Thyroid gland (tissue), 4 donors: Measurements from ENCODE around the gene RIC8B. TPM values are rescaled to one million over a fixed set of nuclear protein-coding genes. Genes with fewer than 3 reads are reported as not detected.

ENCODE experiments used
- DNase-seq, 2 donors: peaks; one replicate each; pipeline ENCODE4 v3.0.0-alpha.2; 2019
- H3K27ac ChIP-seq, 3 donors: fragments of 200-600 bp; sonication (generic); 1 replicate in 2 of 3; 2 replicates in 1 of 3; pipeline ENCODE4 v1.5.1; 2016 to 2019; ENCODE audit warnings: mild to moderate bottlenecking in 1 of 3, moderate library complexity in 1 of 3
- H3K27me3 ChIP-seq: fragments of 200-600 bp; sonication (generic); one replicate; pipeline ENCODE4 v1.5.1; 2019
- H3K36me3 ChIP-seq, 2 donors: fragments of 200-600 bp; sonication (generic); one replicate each; pipeline ENCODE4 v1.5.1; 2016 to 2019
- H3K4me1 ChIP-seq, 2 donors: fragments of 200-600 bp; sonication (generic); one replicate each; pipeline ENCODE4 v1.5.1; 2017 to 2019
- H3K4me3 ChIP-seq, 3 donors: fragments of 200-600 bp; sonication (generic); replicated peaks in 1 of 3; 1 replicate in 2 of 3; 2 replicates in 1 of 3; pipeline ENCODE4 v1.5.1; 2016; ENCODE audit warnings: mild to moderate bottlenecking in 1 of 3
- H3K9me3 ChIP-seq: fragments of 200-600 bp; sonication (generic); one replicate; pipeline ENCODE4 v1.5.1; 2017
- CTCF ChIP-seq, 6 experiments: fragments of 200-600 bp in 3 of 6; fragments of 450-650 bp in 3 of 6; sonication (generic) in 3 of 6; IDR thresholded peaks; one replicate each; pipeline ENCODE4 v1.5.1; 2016 to 2019; ENCODE audit warnings: antibody characterized with exemption in 6 of 6, mild to moderate bottlenecking in 2 of 6, inconsistent platforms in 1 of 6, moderate library complexity in 1 of 6
- POLR2A ChIP-seq, 2 donors: fragments of 450-650 bp; IDR thresholded peaks; one replicate each; pipeline ENCODE4 v1.6.1; 2017; ENCODE audit warnings: antibody characterized with exemption in 2 of 2, mild to moderate bottlenecking in 2 of 2, moderate library complexity in 1 of 2
- WGBS, 2 donors: methylation state at CpG; one replicate each; pipeline ENCODE4 v1.1.5; 2017; 5-methylcytosine and 5-hydroxymethylcytosine counted together
- intact Hi-C: fragments of 100-400 bp; cut with DNase I; formaldehyde crosslinking; loops from one replicate; pipeline ENCODE4 v1.15.1; 2023
- total RNA-seq, 4 donors: library from RNA; depleted of rRNA; stranded (reverse); fragments of >200 nt; gene quantifications; one replicate each; pipeline ENCODE4 v1.2.3, GENCODE V29; 2016

Gene RIC8B
- total RNA-seq, 4 donors from 2014 or later, result 32.5 to 49.8 (median 41.6) TPM

GRCh38 chr12:106733660-106734059, 40.8 kb upstream of the RIC8B start:
- no peaks in the 10 kb centered on the region for H3K4me1 ChIP-seq
- intact Hi-C loops, result no loop called here
- WGBS, 2 donors, result 85 to 95% methylated on average over 4 of the region's 4 CpGs

GRCh38 chr12:106736051-106736957, 38.2 kb upstream of the RIC8B start:
- no peaks in the 10 kb centered on the region for H3K27me3 ChIP-seq
- no peak overlapping the region for H3K27ac ChIP-seq
- H3K9me3 ChIP-seq, result no peaks in the 10 kb centered on the region
- DNase-seq, result peak; percentile 32 to 38
- no peak overlapping the region for H3K4me3 ChIP-seq
- H3K4me1 ChIP-seq, result no peaks in the 10 kb centered on the region
- 56 to 60% methylated on average over 9 of the region's 9 CpGs for WGBS, 2 donors
- intact Hi-C loops, result no loop called here
- H3K36me3 ChIP-seq, result no peaks in the 10 kb centered on the region
- TF ChIP-seq CTCF (IDR thresholded peaks at IDR 0.05), result peak in 1 of 6 experiments; percentile 5
- TF ChIP-seq POLR2A (IDR thresholded peaks at IDR 0.05), result no peak

More at GRCh38 chr12:106733660-106734059, 40.8 kb upstream of the RIC8B start:
- Histone ChIP-seq H3K4me3 (no peak overlapping the region), H3K27me3 (no peaks in the 10 kb centered on the region), H3K9me3 (no peaks in the 10 kb centered on the region), H3K27ac (no peak overlapping the region), H3K36me3 (no peaks in the 10 kb centered on the region)
- no peak for DNase-seq
- TF ChIP-seq POLR2A (IDR thresholded peaks at IDR 0.05) (no peak), CTCF (IDR thresholded peaks at IDR 0.05) (no peak)

DNA sequence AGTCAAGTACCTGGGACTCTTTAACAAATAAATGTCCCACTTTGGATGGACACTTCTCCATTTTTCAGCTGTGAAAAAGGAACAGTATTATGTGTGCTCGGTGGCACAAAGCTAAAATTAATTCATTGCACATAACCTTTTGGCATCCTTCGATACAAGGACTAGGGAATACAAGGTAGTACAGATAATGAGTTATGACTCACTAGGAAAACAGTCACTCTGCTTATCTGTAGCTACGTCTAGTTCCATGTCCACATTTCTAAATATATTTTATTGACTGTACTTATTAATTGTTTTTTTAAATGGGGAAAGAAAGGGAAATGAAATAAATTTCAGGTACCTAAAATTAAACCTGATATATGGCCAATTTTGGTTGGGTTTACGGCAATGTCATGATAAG, 35.2 kb upstream of the RIC8B start:
- Histone ChIP-seq H3K4me1 (no peaks in the 10 kb centered on the region), H3K4me3 (no peak overlapping the region), H3K9me3 (no peaks in the 10 kb centered on the region), H3K27ac (no peak overlapping the region), H3K36me3 (no peaks in the 10 kb centered on the region), H3K27me3 (no peaks in the 10 kb centered on the region)
- 78% methylated on average over 4 of the region's 4 CpGs for whole genome bisulfite sequencing, 2 donors
- intact Hi-C loops, result no loop called here
- TF ChIP-seq POLR2A (IDR thresholded peaks at IDR 0.05) (no peak), CTCF (IDR thresholded peaks at IDR 0.05) (no peak)
- no peak for DNase-seq

DNA sequence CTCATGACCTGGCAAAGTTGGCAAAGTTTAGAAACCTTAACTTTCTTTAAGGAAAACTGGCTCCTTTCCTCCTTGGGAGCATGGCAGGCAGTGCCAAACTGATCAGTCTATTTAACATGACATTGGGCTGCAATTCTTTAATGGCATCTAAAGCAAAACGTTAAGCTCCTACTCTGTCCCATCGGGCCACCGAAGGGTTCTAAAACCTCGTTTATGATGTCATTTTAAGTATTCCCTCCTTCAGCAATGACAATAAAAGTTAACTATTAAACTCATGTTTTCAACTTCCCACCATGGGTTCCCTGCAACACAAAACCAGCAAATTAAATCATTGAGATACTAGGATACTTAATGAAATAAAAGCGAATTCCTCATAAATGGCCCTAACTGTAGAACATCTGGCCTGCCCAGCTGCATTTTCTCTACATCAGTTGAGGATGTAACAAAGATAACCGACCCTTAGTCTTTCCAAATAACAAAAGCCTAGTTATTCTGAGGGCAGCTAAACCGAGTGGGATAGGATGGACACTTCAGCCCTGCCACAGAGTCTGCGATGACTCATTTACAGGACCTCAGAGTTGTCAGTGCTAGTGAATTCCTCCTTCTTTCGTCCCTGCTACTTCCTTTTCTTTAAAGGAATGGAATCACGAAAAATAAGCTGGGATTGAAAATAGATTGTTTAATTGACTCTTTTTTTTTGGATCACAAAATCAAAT, 34.5 kb upstream of the RIC8B start:
- Histone ChIP-seq H3K9me3 (no peaks in the 10 kb centered on the region), H3K36me3 (no peaks in the 10 kb centered on the region), H3K27me3 (no peaks in the 10 kb centered on the region), H3K27ac (no peak overlapping the region), H3K4me3 (no peak overlapping the region), H3K4me1 (no peaks in the 10 kb centered on the region)
- TF ChIP-seq POLR2A (IDR thresholded peaks at IDR 0.05) (no peak), CTCF (IDR thresholded peaks at IDR 0.05) (no peak)
- 81 to 83% methylated on average over 10 of the region's 10 CpGs for WGBS, 2 donors
- no peak for DNase-seq
- intact Hi-C loops, result no loop called here

DNA sequence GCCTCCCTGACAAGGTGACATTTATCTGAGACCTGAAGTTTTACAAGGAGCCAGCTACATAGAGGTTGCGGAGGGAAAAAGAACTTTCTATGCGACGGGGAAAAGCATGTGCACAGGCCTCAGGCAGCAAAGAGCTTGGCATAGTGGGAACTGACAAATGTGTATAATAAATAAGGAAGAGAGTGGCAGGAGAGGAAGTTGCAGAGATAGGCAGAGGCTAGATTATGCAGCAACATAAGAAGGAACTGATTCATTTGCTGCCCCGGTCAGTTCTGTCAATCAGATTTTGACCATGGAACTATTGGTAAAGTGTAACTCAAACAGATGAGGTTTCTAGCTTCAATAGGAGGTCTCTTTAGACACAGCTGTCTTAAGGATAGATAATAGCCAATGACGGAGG, 33.7 kb upstream of the RIC8B start:
- 84 to 92% methylated on average over 5 of the region's 5 CpGs for WGBS, 2 donors
- TF ChIP-seq POLR2A (IDR thresholded peaks at IDR 0.05), result no peak
- no peak for TF ChIP-seq CTCF (IDR thresholded peaks at IDR 0.05)
- DNase-seq, result no peak
- intact Hi-C loops, result no loop called here
- H3K4me1 ChIP-seq, result no peaks in the 10 kb centered on the region
- no peak overlapping the region for H3K4me3 ChIP-seq
- no peaks in the 10 kb centered on the region for H3K9me3 ChIP-seq
- no peaks in the 10 kb centered on the region for H3K36me3 ChIP-seq
- no peak overlapping the region for H3K27ac ChIP-seq
- H3K27me3 ChIP-seq, result no peaks in the 10 kb centered on the region
